ENCODE data around the gene DEPDC1. TPM values are rescaled to one million over a fixed set of nuclear protein-coding genes. Genes with fewer than 3 reads are reported as not detected.

Gene DEPDC1
- total RNA-seq, 1 experiment from 2014 or later = 61.9 TPM

GRCh38 chr1:68495968-68496679 lies 758 bp downstream of the DEPDC1 start:
- Histone ChIP-seq H3K9ac (ENCODE audit: low read length) (peak overlapping the region; percentile 97), H3K27ac (ENCODE audit: low read depth, low read length) (peak overlapping the region; percentile 81), H3K4me2 (ENCODE audit: low read length) (peak overlapping the region; percentile 84), H3K4me1 (ENCODE audit: control insufficient read depth in 1 of 2, insufficient read depth in 2 of 2, low read length in 2 of 2) (peaks cover 7 to 17% of the 10 kb centered on the region in 2 experiments; a peak in 3 of 4 replicates), H3K4me3 (replicated peaks in 1 of 2; ENCODE audit: low read depth in 1 of 2, low read length in 2 of 2) (peak overlapping the region; percentile 86 to 95), H4K20me1 (ENCODE audit: insufficient read depth) (no peaks in the 10 kb centered on the region), H3K79me2 (ENCODE audit: insufficient read depth, low read length) (peaks cover 57% of the 10 kb centered on the region), H3K27me3 (ENCODE audit: insufficient read depth, low read length) (no peaks in the 10 kb centered on the region), H3K9me2 (ENCODE audit: insufficient read depth) (no peaks in the 10 kb centered on the region), H3K9me3 (ENCODE audit: control insufficient read depth in 1 of 2, insufficient read depth in 1 of 2, low read depth in 1 of 2, low read length in 2 of 2) (no peaks in the 10 kb centered on the region), H3K36me3 (ENCODE audit: control insufficient read depth in 1 of 2, insufficient read depth in 2 of 2, low read length in 2 of 2) (peaks cover 4 to 10% of the 10 kb centered on the region in 2 experiments; a peak in 3 of 4 replicates), H2AFZ (ENCODE audit: low read depth, low read length, poor library complexity, severe bottlenecking) (peak overlapping the region; percentile 13)
- ChIA-PET POLR2A (no interaction called here), RAD21 (ENCODE audit: low non-redundant PET in 1 of 2, low total read pairs in 2 of 2, uncharacterized antibody in 2 of 2, unreplicated experiment in 2 of 2) (no interaction called here), CTCF (no interaction called here)
- TF ChIP-seq SIN3A (IDR thresholded peaks at IDR 0.05; ENCODE audit: low read depth) = no peak
- TF ChIP-seq RAD21 (IDR thresholded peaks at IDR 0.05; ENCODE audit: low read depth) = peak; percentile 33
- no peak for TF ChIP-seq ELF1 (IDR thresholded peaks at IDR 0.05; ENCODE audit: borderline replicate concordance, low read depth)
- 0 out of 2 replicates have a peak, but pooled peaks have one; percentile 18 for TF ChIP-seq MAX (IDR thresholded peaks at IDR 0.05)
- TF ChIP-seq CEBPB (IDR thresholded peaks at IDR 0.05; ENCODE audit: low read depth) = no peak
- no peak; the same call in 1 of the 2 replicates for TF ChIP-seq CBX3 (IDR thresholded peaks at IDR 0.05; ENCODE audit: low read depth)
- no peak for TF ChIP-seq FOSL1 (IDR thresholded peaks at IDR 0.05; ENCODE audit: low read depth)
- TF ChIP-seq ZFX (IDR thresholded peaks at IDR 0.05) = no peak
- TF ChIP-seq TCF7L2 (IDR thresholded peaks at IDR 0.05; ENCODE audit: borderline replicate concordance, extremely low read depth, insufficient read depth, insufficient read length) = no peak
- DNase-seq (ENCODE audit: low read depth, low spot score) (peak; percentile 22), ATAC-seq (no peak; the same call in 1 of the 2 replicates)
- intact Hi-C loops (cut with micrococcal nuclease) = no loop called here
- no TSS peak for BruUV-seq (replicated peaks)

DNA sequence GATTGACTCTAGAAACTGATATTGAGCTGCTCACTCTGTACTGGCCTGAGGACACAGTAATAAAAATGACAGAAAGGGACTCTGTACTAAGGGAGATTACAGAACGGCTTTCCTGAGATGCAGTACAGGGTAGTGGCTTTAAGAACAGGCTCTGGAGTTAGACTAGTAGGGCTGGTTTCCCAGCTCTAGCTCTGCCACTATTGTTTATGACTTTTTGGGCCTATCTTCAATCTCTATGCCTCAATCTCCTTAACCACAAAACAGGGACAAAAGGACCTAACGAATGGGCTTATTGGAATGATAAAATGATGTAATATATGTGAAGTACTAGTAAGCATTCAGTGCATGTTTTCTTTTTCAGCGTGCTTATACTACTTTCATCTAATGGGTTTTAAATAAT lies 1.4 kb downstream of the DEPDC1 start:
- ChIA-PET POLR2A (no interaction called here), RAD21 (ENCODE audit: low non-redundant PET in 1 of 2, low total read pairs in 2 of 2, uncharacterized antibody in 2 of 2, unreplicated experiment in 2 of 2) (no interaction called here), CTCF (no interaction called here)
- Histone ChIP-seq H3K4me1 (ENCODE audit: control insufficient read depth in 1 of 2, insufficient read depth in 2 of 2, low read length in 2 of 2) (peaks cover 7 to 17% of the 10 kb centered on the region in 2 experiments; a peak in 3 of 4 replicates), H3K4me2 (ENCODE audit: low read length) (peak overlapping the region; percentile 84), H3K4me3 (replicated peaks in 1 of 2; ENCODE audit: low read depth in 1 of 2, low read length in 2 of 2) (peak overlapping the region; percentile 86 to 95), H3K36me3 (ENCODE audit: control insufficient read depth in 1 of 2, insufficient read depth in 2 of 2, low read length in 2 of 2) (peaks cover 7 to 16% of the 10 kb centered on the region in 2 experiments; a peak in 3 of 4 replicates), H3K27ac (ENCODE audit: low read depth, low read length) (peak overlapping the region; percentile 81; the same call in 1 of the 2 replicates), H2AFZ (ENCODE audit: low read depth, low read length, poor library complexity, severe bottlenecking) (no peak overlapping the region), H3K79me2 (ENCODE audit: insufficient read depth, low read length) (peaks cover 63% of the 10 kb centered on the region), H3K9ac (ENCODE audit: low read length) (peak overlapping the region; percentile 97), H4K20me1 (ENCODE audit: insufficient read depth) (no peaks in the 10 kb centered on the region), H3K27me3 (ENCODE audit: insufficient read depth, low read length) (no peaks in the 10 kb centered on the region), H3K9me2 (ENCODE audit: insufficient read depth) (no peaks in the 10 kb centered on the region), H3K9me3 (ENCODE audit: control insufficient read depth in 1 of 2, insufficient read depth in 1 of 2, low read depth in 1 of 2, low read length in 2 of 2) (no peaks in the 10 kb centered on the region)
- ATAC-seq (no peak), DNase-seq (ENCODE audit: low read depth, low spot score) (no peak)
- no TSS peak for BruUV-seq (replicated peaks)
- intact Hi-C loops (cut with micrococcal nuclease) = no loop called here
- no peak for TF ChIP-seq CBX3 (IDR thresholded peaks at IDR 0.05; ENCODE audit: low read depth)
- TF ChIP-seq JUND (IDR thresholded peaks at IDR 0.05) = no peak
- TF ChIP-seq, protein P1, sequence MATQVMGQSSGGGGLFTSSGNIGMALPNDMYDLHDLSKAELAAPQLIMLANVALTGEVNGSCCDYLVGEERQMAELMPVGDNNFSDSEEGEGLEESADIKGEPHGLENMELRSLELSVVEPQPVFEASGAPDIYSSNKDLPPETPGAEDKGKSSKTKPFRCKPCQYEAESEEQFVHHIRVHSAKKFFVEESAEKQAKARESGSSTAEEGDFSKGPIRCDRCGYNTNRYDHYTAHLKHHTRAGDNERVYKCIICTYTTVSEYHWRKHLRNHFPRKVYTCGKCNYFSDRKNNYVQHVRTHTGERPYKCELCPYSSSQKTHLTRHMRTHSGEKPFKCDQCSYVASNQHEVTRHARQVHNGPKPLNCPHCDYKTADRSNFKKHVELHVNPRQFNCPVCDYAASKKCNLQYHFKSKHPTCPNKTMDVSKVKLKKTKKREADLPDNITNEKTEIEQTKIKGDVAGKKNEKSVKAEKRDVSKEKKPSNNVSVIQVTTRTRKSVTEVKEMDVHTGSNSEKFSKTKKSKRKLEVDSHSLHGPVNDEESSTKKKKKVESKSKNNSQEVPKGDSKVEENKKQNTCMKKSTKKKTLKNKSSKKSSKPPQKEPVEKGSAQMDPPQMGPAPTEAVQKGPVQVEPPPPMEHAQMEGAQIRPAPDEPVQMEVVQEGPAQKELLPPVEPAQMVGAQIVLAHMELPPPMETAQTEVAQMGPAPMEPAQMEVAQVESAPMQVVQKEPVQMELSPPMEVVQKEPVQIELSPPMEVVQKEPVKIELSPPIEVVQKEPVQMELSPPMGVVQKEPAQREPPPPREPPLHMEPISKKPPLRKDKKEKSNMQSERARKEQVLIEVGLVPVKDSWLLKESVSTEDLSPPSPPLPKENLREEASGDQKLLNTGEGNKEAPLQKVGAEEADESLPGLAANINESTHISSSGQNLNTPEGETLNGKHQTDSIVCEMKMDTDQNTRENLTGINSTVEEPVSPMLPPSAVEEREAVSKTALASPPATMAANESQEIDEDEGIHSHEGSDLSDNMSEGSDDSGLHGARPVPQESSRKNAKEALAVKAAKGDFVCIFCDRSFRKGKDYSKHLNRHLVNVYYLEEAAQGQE (IDR thresholded peaks at IDR 0.05; ENCODE audit: low read depth) = no peak
- TF ChIP-seq EZH2 (IDR thresholded peaks at IDR 0.05) = no peak
- no peak for TF ChIP-seq ATF3 (IDR thresholded peaks at IDR 0.05)
- TF ChIP-seq ZNF274 (IDR thresholded peaks at IDR 0.05; ENCODE audit: low read depth, low read length) = no peak
- TF ChIP-seq POLR2AphosphoS5 (IDR thresholded peaks at IDR 0.05; ENCODE audit: low read depth, low read length) = no peak

Data from HCT116 (cell line).